Mesendoderm (in vitro differentiated cells): ENCODE data around the gene MT1X.

Experiments used
- DNase-seq: peaks from one replicate; pipeline ENCODE4 v3.0.0; 2013
- H2AK5ac ChIP-seq: 2 replicates; pipeline ENCODE4 v1.6.1; 2013; ENCODE audit warnings: low read length, inconsistent platforms
- H2BK120ac ChIP-seq: 2 replicates; pipeline ENCODE4 v1.6.1; 2013; ENCODE audit warnings: low read depth, mild to moderate bottlenecking, low read length, moderate library complexity, mixed read lengths
- H2BK15ac ChIP-seq: replicated peaks from 2 replicates; pipeline ENCODE4 v1.6.1; 2013; ENCODE audit warnings: low read depth, mild to moderate bottlenecking, moderate library complexity
- H2BK5ac ChIP-seq: 2 replicates; pipeline ENCODE4 v1.6.1; 2013; ENCODE audit warnings: low read length, inconsistent platforms
- H3K18ac ChIP-seq: 2 replicates; pipeline ENCODE4 v1.6.1; 2013; ENCODE audit warnings: mild to moderate bottlenecking, low read length, mixed read lengths
- H3K23ac ChIP-seq: one replicate; pipeline ENCODE4 v1.6.1; 2013; ENCODE audit warnings: low read length
- H3K27ac ChIP-seq: 2 replicates; pipeline ENCODE4 v1.5.1; 2013; ENCODE audit warnings: low read depth, mild to moderate bottlenecking, inconsistent platforms, low read length, moderate library complexity
- H3K27me3 ChIP-seq: 2 replicates; pipeline ENCODE4 v1.6.1; 2013; ENCODE audit warnings: low read length, control low read depth, mild to moderate bottlenecking, inconsistent platforms; ENCODE audit not compliant: insufficient read depth, poor library complexity
- H3K36me3 ChIP-seq: 2 replicates; pipeline ENCODE4 v1.6.1; 2013; ENCODE audit warnings: low read length, inconsistent platforms; ENCODE audit not compliant: control insufficient read depth, insufficient read depth
- H3K4ac ChIP-seq: one replicate; pipeline ENCODE4 v1.6.1; 2013; ENCODE audit warnings: low read depth, mild to moderate bottlenecking, low read length, moderate library complexity
- H3K4me1 ChIP-seq: 2 replicates; pipeline ENCODE4 v1.6.1; 2013; ENCODE audit warnings: low read depth, low read length, inconsistent platforms; ENCODE audit not compliant: control insufficient read depth
- H3K4me2 ChIP-seq: 2 replicates; pipeline ENCODE4 v1.6.1; 2013; ENCODE audit warnings: low read length
- H3K4me3 ChIP-seq: 2 replicates; pipeline ENCODE4 v1.5.1; 2013; ENCODE audit warnings: mild to moderate bottlenecking, low read length
- H3K56ac ChIP-seq: one replicate; pipeline ENCODE4 v1.6.1; 2013; ENCODE audit warnings: low read length
- H3K79me1 ChIP-seq: 2 replicates; pipeline ENCODE4 v1.6.1; 2013; ENCODE audit warnings: low read length, inconsistent platforms
- H3K79me2 ChIP-seq: 2 replicates; pipeline ENCODE4 v1.6.1; 2013; ENCODE audit warnings: mild to moderate bottlenecking, low read length; ENCODE audit not compliant: control insufficient read depth, insufficient read depth
- H3K9ac ChIP-seq: 2 replicates; pipeline ENCODE4 v1.6.1; 2013; ENCODE audit warnings: low read length, inconsistent platforms
- H4K5ac ChIP-seq: one replicate; pipeline ENCODE4 v1.6.1; 2013; ENCODE audit warnings: low read length
- H4K8ac ChIP-seq: one replicate; pipeline ENCODE4 v1.6.1; 2013; ENCODE audit warnings: low read depth, mild to moderate bottlenecking, control low read depth, low read length, moderate library complexity
- whole genome bisulfite sequencing: extraction: QIAGEN DNeasy Blood & Tissue Kit; methylation state at CpG from one replicate; pipeline ENCODE4 v1.1.7; 2013; ENCODE audit warnings: low lambda C conversion rate, missing lambda C conversion rate; ENCODE audit not compliant: insufficient coverage; ENCODE audit errors: extremely low coverage; 5-methylcytosine and 5-hydroxymethylcytosine counted together

MT1X gene

GRCh38 chr16:56732366-56732765 lies 50.1 kb downstream of the MT1X start:
- Histone ChIP-seq H2AK5ac (no peak overlapping the region), H3K18ac (no peak overlapping the region), H2BK5ac (no peak overlapping the region), H3K9ac (no peak overlapping the region), H4K5ac (no peak overlapping the region), H3K4me1 (no peaks in the 10 kb centered on the region), H2BK15ac (no peak overlapping the region), H3K79me1 (peaks cover 43% of the 10 kb centered on the region), H3K4me3 (no peak overlapping the region), H2BK120ac (no peak overlapping the region), H3K27me3 (no peaks in the 10 kb centered on the region), H3K4ac (no peak overlapping the region), H3K79me2 (peaks cover 61% of the 10 kb centered on the region), H3K27ac (no peak overlapping the region), H4K8ac (no peak overlapping the region), H3K23ac (no peak overlapping the region), H3K56ac (no peak overlapping the region), H3K36me3 (peaks cover 3% of the 10 kb centered on the region), H3K4me2 (no peak overlapping the region)
- no peak for DNase-seq
- WGBS = no CpG with 5 or more reads among the region's 2 CpGs

GRCh38 chr16:56732832-56733231 lies 50.6 kb downstream of the MT1X start:
- Histone ChIP-seq H3K79me1 (peaks cover 46% of the 10 kb centered on the region), H4K8ac (no peak overlapping the region), H2AK5ac (no peak overlapping the region), H2BK5ac (no peak overlapping the region), H4K5ac (no peak overlapping the region), H3K27me3 (no peaks in the 10 kb centered on the region), H3K79me2 (peaks cover 63% of the 10 kb centered on the region), H3K4me3 (no peak overlapping the region), H3K4me1 (no peaks in the 10 kb centered on the region), H2BK15ac (no peak overlapping the region), H3K4ac (no peak overlapping the region), H3K56ac (no peak overlapping the region), H3K4me2 (no peak overlapping the region), H3K9ac (no peak overlapping the region), H3K18ac (no peak overlapping the region), H3K36me3 (peaks cover 3% of the 10 kb centered on the region), H3K27ac (no peak overlapping the region), H3K23ac (no peak overlapping the region), H2BK120ac (no peak overlapping the region)
- DNase-seq = no peak
- WGBS = no CpG with 5 or more reads among the region's 1 CpG
